ENCODE measurements around the gene FLT4.

The FLT4 gene

GRCh38 chr5:180640861-180641565, 8.4 kb downstream of the FLT4 start:
- DNase-seq, result no peak

GRCh38 chr5:180640611-180640860, 8.9 kb downstream of the FLT4 start:
- no peak for DNase-seq

GRCh38 chr5:180639741-180640610, 9.4 kb downstream of the FLT4 start:
- DNase-seq, result no peak

GRCh38 chr5:180639287-180639686, 10.1 kb downstream of the FLT4 start:
- no peak for DNase-seq

- DNase-seq, result no peak
These were observed 11.3 kb downstream of the FLT4 start for GRCh38 chr5:180637962-180638680.

- DNase-seq, result no peak
These were observed 12.9 kb downstream of the FLT4 start for GRCh38 chr5:180636403-180637075.

- no peak for DNase-seq
These were observed 13.4 kb downstream of the FLT4 start for GRCh38 chr5:180636016-180636402.

- DNase-seq, result no peak
These were observed 15.9 kb downstream of the FLT4 start for GRCh38 chr5:180633283-180634177.

GRCh38 chr5:180632768-180633167, 16.6 kb downstream of the FLT4 start:
- no peak for DNase-seq

GRCh38 chr5:180631549-180632383, 17.6 kb downstream of the FLT4 start:
- no peak for DNase-seq

GRCh38 chr5:180630426-180630825, 19.0 kb downstream of the FLT4 start:
- DNase-seq, result no peak

GRCh38 chr5:180629831-180630382, 19.5 kb downstream of the FLT4 start:
- DNase-seq, result no peak

- DNase-seq, result no peak
These were observed 20.3 kb downstream of the FLT4 start for GRCh38 chr5:180628827-180629750.

- DNase-seq, result no peak
These were observed 21.2 kb downstream of the FLT4 start for GRCh38 chr5:180628211-180628610.

GRCh38 chr5:180627386-180628120, 21.8 kb downstream of the FLT4 start:
- DNase-seq, result no peak

GRCh38 chr5:180626661-180627385, 22.6 kb downstream of the FLT4 start:
- no peak for DNase-seq

- DNase-seq, result no peak
These were observed 23.4 kb downstream of the FLT4 start for GRCh38 chr5:180625791-180626660.
